GM19324 (cell line): Measurements from ENCODE around the gene ELOA.
A peak's percentile ranks its signal among the peaks of the same experiment; 100 is the strongest.
"Not testable (repeated sequence)": the region's sequence is repeated elsewhere in the genome, so short reads cannot be mapped to it uniquely, and the experiment has no call there.

Experiments
- ATAC-seq: cut with Tn5 transposase; IDR thresholded peaks from one replicate; pipeline ENCODE4 v1.9.1; 2021; ENCODE audit warnings: mild to moderate bottlenecking, moderate library complexity; ENCODE audit not compliant: unreplicated experiment, low FRiP score

Gene ELOA

DNA sequence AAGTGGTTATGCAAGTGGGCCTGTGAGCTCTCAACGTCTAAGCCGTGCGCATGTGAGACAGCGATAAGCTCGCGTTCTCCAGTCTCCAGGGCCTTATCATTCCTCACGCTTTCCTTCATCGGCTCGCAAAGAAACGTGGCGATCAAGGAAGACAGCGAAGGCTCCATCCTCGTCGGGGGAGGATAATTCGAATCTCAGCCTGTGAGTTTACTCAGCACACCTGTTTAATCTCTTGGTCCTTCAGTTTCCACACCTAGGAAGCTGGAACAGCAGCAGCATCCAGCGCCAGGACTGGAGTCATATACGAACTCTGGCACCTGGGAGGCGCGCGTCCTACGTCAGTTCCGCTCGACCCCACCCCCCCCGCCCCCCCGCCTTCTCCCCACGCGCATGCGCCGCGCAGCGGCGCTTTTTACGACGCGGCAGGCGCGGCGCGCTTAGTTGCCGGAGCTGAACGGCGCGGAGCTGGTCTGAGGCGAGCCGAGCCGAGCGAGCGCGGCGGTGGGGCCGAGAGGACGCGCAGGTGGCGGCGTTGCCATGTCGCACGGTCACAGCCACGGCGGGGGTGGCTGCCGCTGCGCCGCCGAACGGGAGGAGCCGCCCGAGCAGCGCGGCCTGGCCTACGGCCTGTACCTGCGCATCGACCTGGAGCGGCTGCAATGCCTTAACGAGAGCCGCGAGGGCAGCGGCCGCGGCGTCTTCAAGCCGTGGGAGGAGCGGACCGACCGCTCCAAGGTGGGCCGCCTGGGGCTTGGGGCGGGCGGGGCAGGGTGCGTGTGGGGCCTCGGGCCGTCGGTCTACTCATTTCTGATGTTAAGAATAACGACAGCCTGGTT is 34.9 kb downstream of the ELOA start, which contains the start of gene PITHD1:
Gene PITHD1 (plus strand): TSS at position 440 of the 836 bp plus-strand sequence. CDS start 98 bp downstream, at position 538.
- peak; percentile 72 for ATAC-seq

GRCh38 chr1:23779826-23780371 is 36.6 kb downstream of the ELOA start:
- ATAC-seq, result no peak

DNA sequence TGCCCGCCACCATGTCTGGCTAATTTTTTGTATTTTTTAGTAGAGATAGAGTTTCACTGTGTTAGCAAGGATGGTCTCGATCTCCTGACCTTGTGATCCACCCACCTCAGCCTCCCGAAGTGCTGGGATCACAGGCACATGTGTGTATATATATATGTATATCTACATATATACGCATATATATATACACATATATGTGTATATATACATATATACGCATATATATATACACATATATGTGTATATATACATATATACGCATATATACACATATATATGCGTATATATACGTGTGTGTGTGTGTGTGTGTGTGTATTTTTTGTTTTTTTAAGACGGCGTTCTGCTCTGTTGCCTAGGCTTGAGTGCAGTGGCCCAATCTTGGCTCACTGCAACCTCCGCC is 39.9 kb downstream of the ELOA start:
- ATAC-seq, result not testable (repeated sequence)

GRCh38 chr1:23784846-23785245 is 41.6 kb downstream of the ELOA start:
- ATAC-seq, result no peak

- no peak for ATAC-seq
Measured at GRCh38 chr1:23787701-23788100, 44.4 kb downstream of the ELOA start.

- no peak for ATAC-seq
Measured at GRCh38 chr1:23788695-23789094, 45.4 kb downstream of the ELOA start.

GRCh38 chr1:23790696-23791515 is 47.6 kb downstream of the ELOA start, which contains the start of gene LYPLA2:
Gene LYPLA2 (plus strand): TSS chr1:23791145. CDS start chr1:23792683, 1,538 bp downstream.
- ATAC-seq, result peak; percentile 72

GRCh38 chr1:23791516-23792047 is 48.3 kb downstream of the ELOA start:
- ATAC-seq, result no peak

- no peak for ATAC-seq
Measured at GRCh38 chr1:23792151-23792945, 49.1 kb downstream of the ELOA start.

DNA sequence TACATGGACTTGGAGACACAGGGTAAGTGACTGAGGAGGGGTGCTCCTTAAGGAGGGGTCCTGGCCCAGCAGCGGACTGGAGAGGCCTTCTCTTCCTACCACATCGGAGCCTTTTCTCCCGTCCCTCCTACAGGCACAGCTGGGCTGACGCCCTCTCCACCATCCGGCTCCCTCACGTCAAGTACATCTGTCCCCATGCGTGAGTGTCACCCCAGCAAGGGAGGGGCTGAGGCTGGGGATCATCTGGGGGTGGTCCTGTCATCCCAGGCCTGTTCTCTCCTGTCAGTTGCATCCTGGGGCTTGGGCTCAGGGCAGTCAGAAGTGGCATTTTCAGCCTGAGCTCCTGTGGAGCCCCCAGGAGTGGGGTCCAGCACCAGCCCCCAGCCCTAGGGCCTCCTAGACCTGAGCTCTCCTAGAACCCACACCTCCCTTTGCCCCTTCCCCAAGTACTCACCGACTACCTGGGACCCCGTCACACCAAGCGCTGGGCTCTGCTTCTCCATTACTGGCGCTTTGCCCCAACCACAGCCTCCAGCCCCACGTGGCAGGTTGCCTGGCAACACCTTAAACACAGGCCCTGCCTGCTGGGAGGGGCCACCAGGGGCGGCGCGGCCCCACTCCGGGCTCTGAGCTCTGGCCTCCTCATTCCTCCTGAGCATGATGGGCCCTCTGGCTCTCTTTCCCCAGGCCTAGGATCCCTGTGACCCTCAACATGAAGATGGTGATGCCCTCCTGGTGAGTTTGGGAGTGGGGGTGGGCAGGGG is 49.9 kb downstream of the ELOA start:
- no peak for ATAC-seq

DNA sequence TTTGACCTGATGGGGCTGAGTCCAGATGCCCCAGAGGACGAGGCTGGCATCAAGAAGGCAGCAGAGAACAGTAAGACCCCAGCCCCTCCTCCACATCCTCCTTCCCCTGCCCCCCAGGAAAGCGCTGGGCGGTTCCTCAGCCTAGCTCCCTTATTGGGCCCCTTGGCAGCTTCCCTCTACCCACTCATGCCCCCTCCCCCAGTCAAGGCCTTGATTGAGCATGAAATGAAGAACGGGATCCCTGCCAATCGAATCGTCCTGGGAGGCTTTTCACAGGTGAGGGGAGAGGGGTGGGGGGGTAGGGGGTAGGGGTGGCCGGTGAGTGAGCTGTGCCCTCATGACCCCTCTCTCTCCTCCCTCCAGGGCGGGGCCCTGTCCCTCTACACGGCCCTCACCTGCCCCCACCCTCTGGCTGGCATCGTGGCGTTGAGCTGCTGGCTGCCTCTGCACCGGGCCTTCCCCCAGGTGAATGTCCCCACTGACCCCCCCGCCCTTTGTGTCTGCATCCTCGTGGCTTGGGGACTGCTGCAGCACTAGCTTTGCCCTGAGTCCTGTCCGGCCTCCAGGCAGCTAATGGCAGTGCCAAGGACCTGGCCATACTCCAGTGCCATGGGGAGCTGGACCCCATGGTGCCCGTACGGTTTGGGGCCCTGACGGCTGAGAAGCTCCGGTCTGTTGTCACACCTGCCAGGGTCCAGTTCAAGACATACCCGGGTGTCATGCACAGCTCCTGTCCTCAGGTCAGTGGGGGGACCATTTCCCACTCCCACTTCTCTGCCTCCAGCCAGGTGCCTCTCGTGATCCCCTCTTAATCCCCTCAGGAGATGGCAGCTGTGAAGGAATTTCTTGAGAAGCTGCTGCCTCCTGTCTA is 50.8 kb downstream of the ELOA start:
- no peak for ATAC-seq

- ATAC-seq, result not testable (repeated sequence)
Measured at GRCh38 chr1:23794732-23795182, 51.5 kb downstream of the ELOA start.

DNA sequence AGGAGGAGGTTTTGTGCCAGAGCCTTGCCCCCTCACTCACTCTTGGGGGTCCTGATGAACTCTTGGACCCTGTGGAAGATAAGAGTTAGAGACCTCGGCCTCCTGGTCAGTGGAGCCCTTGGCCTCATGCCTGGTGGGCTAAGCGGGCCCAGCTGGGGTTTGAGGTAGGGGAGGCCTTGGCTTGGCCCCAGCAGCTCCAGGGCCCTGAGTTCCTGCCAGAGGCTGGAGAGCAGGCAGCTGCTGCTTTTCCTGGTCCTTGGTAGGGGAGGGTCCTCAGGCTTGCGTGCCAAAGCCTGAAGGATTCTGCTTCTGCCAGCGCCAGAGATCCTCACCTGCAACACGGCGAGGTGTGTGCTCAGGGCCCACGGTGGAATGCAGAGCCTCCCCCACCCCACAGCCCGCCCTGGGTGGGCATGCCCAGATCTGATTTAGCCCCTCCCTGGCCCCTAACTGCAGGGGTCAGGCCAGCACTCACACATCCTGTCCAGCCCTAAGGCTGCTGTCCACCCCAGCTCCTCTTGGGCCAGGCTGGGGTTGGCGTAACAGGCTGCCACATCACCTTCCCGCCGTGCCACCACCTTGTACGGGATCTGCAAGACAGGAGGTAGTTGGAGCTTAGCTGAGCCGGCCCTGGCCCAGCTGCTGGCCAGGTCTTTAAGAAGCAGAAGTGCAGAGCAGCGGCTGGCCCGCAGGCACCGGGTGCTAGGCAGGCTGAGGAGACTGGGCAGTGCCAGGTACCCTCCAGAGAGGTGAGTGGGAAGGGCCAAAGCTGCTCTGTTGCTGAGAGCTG is 52.6 kb downstream of the ELOA start:
- no peak for ATAC-seq

DNA sequence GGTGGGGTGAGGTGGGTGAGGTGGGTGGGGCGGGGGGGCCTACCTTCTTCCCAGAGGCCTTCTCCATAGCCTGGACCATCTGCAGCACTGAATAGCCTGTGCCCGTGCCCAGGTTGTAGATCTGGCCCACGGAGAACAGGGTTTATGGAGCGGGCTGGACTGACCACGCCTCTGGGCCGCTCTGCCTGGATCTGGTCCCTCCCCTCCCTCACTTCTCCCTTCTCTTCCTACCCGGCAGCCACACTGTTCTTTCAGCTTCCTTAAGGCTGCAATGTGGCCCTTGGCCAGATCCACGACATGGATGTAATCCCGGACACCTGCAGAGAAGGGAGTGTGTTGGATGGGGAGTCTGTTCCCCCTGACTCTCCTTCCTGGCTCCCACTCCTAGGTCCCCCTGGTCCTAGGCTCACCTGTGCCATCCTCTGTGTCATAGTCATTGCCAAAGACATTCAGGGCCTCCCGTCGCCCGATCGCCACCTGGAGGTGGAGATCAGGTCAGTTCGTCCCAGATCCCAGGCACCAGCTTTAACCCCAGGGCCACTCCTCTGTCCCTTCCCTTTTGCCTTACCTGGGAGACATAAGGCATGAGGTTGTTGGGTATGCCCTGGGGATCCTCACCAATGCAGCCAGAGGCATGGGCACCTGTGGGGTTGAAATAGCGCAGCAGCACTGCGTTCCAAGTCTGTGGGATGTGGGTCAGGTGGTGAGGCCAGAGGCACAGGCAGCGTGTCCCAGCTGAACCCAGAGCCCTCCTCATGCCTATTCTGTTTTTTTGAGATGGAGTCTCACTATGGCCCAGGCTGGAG is 53.4 kb downstream of the ELOA start:
- no peak for ATAC-seq

- no peak for ATAC-seq
Measured at GRCh38 chr1:23797478-23798448, 54.5 kb downstream of the ELOA start.
